Activated naive CD4-positive, alpha-beta T cell treated with anti-CD3 and anti-CD28 coated beads for 36 hours (primary cell): ENCODE measurements around the gene MFF. TPM values are rescaled to one million over a fixed set of nuclear protein-coding genes. Genes with fewer than 3 reads are reported as not detected.
A peak's percentile ranks its signal among the peaks of the same experiment; 100 is the strongest.

Experiments
- CTCF ChIA-PET: fragments of 350-600 bp; sonication (Branson Sonifier 250); formaldehyde crosslinking; loops from one replicate; lab custom pipeline; 2021; ENCODE audit warnings: antibody characterized with exemption; lab: Charles Lee
- DNase-seq: peaks from one replicate; pipeline ENCODE4 v3.0.0-alpha.2; 2020
- H3K27ac Mint-ChIP-seq: one replicate; pipeline ENCODE4 v1.8.0; 2021; ENCODE audit warnings: mild to moderate bottlenecking, mixed read lengths
- H3K27me3 Mint-ChIP-seq: one replicate; pipeline ENCODE4 v1.8.0; 2021; ENCODE audit warnings: low read depth, mixed read lengths
- H3K36me3 Mint-ChIP-seq: one replicate; pipeline ENCODE4 v1.8.0; 2021; ENCODE audit warnings: low read depth, mixed read lengths
- H3K4me1 Mint-ChIP-seq: one replicate; pipeline ENCODE4 v1.8.0; 2021; ENCODE audit warnings: low read depth, mixed read lengths
- H3K4me3 Mint-ChIP-seq: one replicate; pipeline ENCODE4 v1.8.0; 2021; ENCODE audit warnings: mild to moderate bottlenecking, moderate library complexity, mixed read lengths
- H3K9me3 Mint-ChIP-seq: one replicate; pipeline ENCODE4 v1.8.0; 2021; ENCODE audit warnings: mixed read lengths
- intact Hi-C: fragments of 100-400 bp; cut with micrococcal nuclease; formaldehyde crosslinking; loops from one replicate; pipeline ENCODE4 v1.15.1; 2023
- total RNA-seq, 2 experiments: library from RNA; stranded (reverse); gene quantifications; one replicate each; pipeline ENCODE4 v1.2.3, GENCODE V29; 2021

Gene MFF
- 10 to 100 TPM; 82.1 to 82.2 TPM for total RNA-seq

DNA sequence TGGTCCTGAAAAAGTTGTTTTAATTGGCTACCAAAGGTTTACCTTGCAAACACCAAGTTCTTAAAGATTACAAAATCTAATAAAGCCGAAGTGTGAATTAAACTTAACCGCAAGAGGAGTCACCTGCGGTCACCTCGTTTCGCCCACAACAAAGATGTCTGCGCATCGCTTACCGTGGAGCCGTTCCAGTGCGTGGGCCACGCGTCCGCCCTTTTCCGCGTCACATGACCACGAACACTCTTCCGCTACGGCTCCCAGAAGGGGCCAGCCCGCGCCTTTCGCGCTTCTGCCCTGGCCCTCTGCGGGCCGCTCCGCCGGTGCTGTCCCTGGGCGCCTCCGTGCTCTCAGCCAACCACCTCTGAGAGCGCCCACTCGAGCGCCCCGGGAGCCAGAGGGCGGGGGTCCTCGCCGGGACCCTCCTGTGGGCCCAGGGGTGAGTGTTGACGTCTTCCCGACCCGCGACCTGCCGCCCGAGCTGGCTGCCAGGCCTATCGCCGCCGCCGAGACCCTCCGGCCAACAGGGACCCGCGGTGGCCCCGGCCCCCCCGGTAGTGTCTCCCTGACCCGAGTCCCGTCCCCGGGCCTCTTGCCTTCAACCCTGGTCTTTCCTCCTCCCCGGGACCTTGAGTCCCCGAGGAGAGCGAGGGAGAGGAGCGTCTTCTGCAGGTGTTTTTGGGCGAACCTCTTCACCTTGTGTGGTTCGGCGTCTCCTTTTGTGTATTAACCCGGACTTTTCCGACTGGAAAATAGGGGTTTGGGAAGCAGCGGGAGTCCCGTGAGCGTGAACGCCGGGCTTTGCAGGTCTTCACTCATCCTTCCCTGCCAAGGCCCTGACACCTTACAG lies at the start of gene MFF:
TSS of gene MFF (plus strand) at position 257 of the 844 bp plus-strand sequence. CDS start 5,415 bp downstream, outside the sequence.
- peaks cover 24% of the 10 kb centered on the region for H3K4me1 Mint-ChIP-seq

GRCh38 chr2:227280895-227281294 lies 44.2 kb upstream of the MFF start:
- Mint-ChIP-seq H3K27me3 (no peaks in the 10 kb centered on the region), H3K27ac (no peak overlapping the region), H3K4me3 (no peak overlapping the region), H3K9me3 (peaks cover 3% of the 10 kb centered on the region), H3K36me3 (no peaks in the 10 kb centered on the region), H3K4me1 (no peaks in the 10 kb centered on the region)
- DNase-seq, result no peak
- CTCF ChIA-PET, result no interaction called here
- intact Hi-C loops, result no loop called here

More for the DNA sequence above, at the start of gene MFF:
- Mint-ChIP-seq H3K9me3 (peaks cover 2% of the 10 kb centered on the region), H3K36me3 (peaks cover 1% of the 10 kb centered on the region), H3K27ac (peak within 1 kb of the TSS; percentile 88), H3K27me3 (peaks cover 6% of the 10 kb centered on the region), H3K4me3 (peak within 1 kb of the TSS; percentile 90)
- DNase-seq, result peak; percentile 98
- CTCF ChIA-PET, result interaction anchor here (1.0 kb wide), 3 partner anchors 11 to 77 kb away, joined by 3 to 4 read pairs (median 3); no protein-coding TSS in a partner anchor
- intact Hi-C loops, result loop anchor here (1.0 to 2.0 kb wide), 9 partner anchors 10 to 534 kb away; partner anchors contain the start of gene RHBDD1

GRCh38 chr2:227285741-227286236 lies 39.3 kb upstream of the MFF start:
- H3K27ac Mint-ChIP-seq, result no peak overlapping the region
- no peak overlapping the region for H3K4me3 Mint-ChIP-seq
- peaks cover 3% of the 10 kb centered on the region for H3K9me3 Mint-ChIP-seq
- intact Hi-C loops, result no loop called here
- DNase-seq, result no peak
- CTCF ChIA-PET, result no interaction called here
- no peaks in the 10 kb centered on the region for H3K36me3 Mint-ChIP-seq
- H3K27me3 Mint-ChIP-seq, result no peaks in the 10 kb centered on the region
- no peaks in the 10 kb centered on the region for H3K4me1 Mint-ChIP-seq

- intact Hi-C loops, result no loop called here
- H3K27me3 Mint-ChIP-seq, result no peaks in the 10 kb centered on the region
- no peaks in the 10 kb centered on the region for H3K36me3 Mint-ChIP-seq
- no peak for DNase-seq
- H3K9me3 Mint-ChIP-seq, result peaks cover 1% of the 10 kb centered on the region
- no peak overlapping the region for H3K27ac Mint-ChIP-seq
- no peaks in the 10 kb centered on the region for H3K4me1 Mint-ChIP-seq
- H3K4me3 Mint-ChIP-seq, result no peak overlapping the region
- CTCF ChIA-PET, result interaction anchor here (0.7 kb wide), 1 partner anchor 772 kb away, joined by 3 read pairs; no protein-coding TSS in a partner anchor
Observed at GRCh38 chr2:227287771-227288170, 37.3 kb upstream of the MFF start.

- intact Hi-C loops, result no loop called here
- H3K4me1 Mint-ChIP-seq, result no peaks in the 10 kb centered on the region
- DNase-seq, result no peak
- no peaks in the 10 kb centered on the region for H3K36me3 Mint-ChIP-seq
- H3K4me3 Mint-ChIP-seq, result no peak overlapping the region
- CTCF ChIA-PET, result interaction anchor here (0.5 kb wide), 1 partner anchor 96 kb away, joined by 3 read pairs; no protein-coding TSS in a partner anchor
- no peak overlapping the region for H3K27ac Mint-ChIP-seq
- H3K9me3 Mint-ChIP-seq, result no peaks in the 10 kb centered on the region
- H3K27me3 Mint-ChIP-seq, result no peaks in the 10 kb centered on the region
Observed at GRCh38 chr2:227292314-227292713, 32.7 kb upstream of the MFF start.

DNA sequence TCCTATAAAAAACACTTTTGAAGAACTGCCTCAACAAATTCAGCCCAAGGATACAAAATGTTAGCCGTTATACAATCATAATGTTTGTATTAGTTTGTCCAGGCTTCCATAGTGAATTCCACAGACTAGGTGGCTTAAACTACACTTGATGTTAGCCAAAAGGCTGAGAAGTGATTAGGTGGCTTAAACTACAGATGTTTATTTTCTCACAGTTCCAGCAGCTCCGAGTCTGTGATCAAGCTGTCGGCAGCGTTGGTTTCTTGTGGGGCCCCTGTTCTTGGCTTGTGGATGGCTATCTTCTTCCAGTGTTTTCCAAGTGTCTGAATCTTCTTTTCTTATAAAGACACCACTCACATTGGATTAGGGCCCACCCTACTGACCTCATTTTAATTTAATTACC lies 31.5 kb upstream of the MFF start:
- Mint-ChIP-seq H3K27ac (no peak overlapping the region), H3K4me3 (no peak overlapping the region), H3K36me3 (no peaks in the 10 kb centered on the region), H3K4me1 (no peaks in the 10 kb centered on the region), H3K27me3 (no peaks in the 10 kb centered on the region), H3K9me3 (no peaks in the 10 kb centered on the region)
- no peak for DNase-seq
- CTCF ChIA-PET, result no interaction called here
- intact Hi-C loops, result no loop called here

DNA sequence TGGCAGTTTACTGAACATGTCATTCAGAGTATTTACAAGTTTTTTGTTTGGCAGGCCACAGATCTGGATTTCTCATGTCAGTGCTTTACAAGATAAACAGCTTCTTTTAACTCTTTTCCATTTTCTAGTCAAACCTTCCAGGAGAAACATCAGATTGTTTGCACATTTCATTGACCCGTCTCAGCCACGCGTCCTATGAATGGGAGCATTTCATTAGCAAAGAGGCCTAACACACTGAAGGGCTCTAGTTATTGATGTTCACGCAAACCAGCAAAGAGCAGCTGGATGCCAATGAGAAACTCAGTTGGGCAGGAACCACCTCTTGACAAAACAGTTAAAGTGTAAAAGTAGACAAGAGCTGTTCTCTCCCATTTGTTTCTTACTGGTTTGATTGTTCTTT lies 29.2 kb upstream of the MFF start:
- H3K4me1 Mint-ChIP-seq, result no peaks in the 10 kb centered on the region
- CTCF ChIA-PET, result interaction anchor here (1.4 kb wide), 1 partner anchor 57 kb away, joined by 5 read pairs; no protein-coding TSS in a partner anchor

GRCh38 chr2:227296671-227297405 lies 28.2 kb upstream of the MFF start:
- H3K27ac Mint-ChIP-seq, result no peak overlapping the region
- no peaks in the 10 kb centered on the region for H3K9me3 Mint-ChIP-seq

More for the DNA sequence above, 29.2 kb upstream of the MFF start:
- no peak overlapping the region for H3K4me3 Mint-ChIP-seq
- H3K9me3 Mint-ChIP-seq, result no peaks in the 10 kb centered on the region
- H3K27ac Mint-ChIP-seq, result no peak overlapping the region
- H3K27me3 Mint-ChIP-seq, result no peaks in the 10 kb centered on the region
- DNase-seq, result no peak
- no peaks in the 10 kb centered on the region for H3K36me3 Mint-ChIP-seq
- intact Hi-C loops, result no loop called here

GRCh38 chr2:227301523-227301922 lies 23.5 kb upstream of the MFF start:
- no peak overlapping the region for H3K4me3 Mint-ChIP-seq
- no peaks in the 10 kb centered on the region for H3K9me3 Mint-ChIP-seq
- intact Hi-C loops, result no loop called here
- H3K27ac Mint-ChIP-seq, result no peak overlapping the region
- no peaks in the 10 kb centered on the region for H3K36me3 Mint-ChIP-seq
- no peaks in the 10 kb centered on the region for H3K4me1 Mint-ChIP-seq
- CTCF ChIA-PET, result interaction anchor here (0.9 to 1.0 kb wide), 2 partner anchors 63 to 465 kb away, joined by 4 read pairs; no protein-coding TSS in a partner anchor
- H3K27me3 Mint-ChIP-seq, result no peaks in the 10 kb centered on the region
- no peak for DNase-seq

More at GRCh38 chr2:227296671-227297405, 28.2 kb upstream of the MFF start:
- CTCF ChIA-PET, result interaction anchor here (1.4 kb wide), 1 partner anchor 58 kb away, joined by 5 read pairs; no protein-coding TSS in a partner anchor
- no peaks in the 10 kb centered on the region for H3K4me1 Mint-ChIP-seq
- DNase-seq, result no peak
- H3K27me3 Mint-ChIP-seq, result no peaks in the 10 kb centered on the region
- no peak overlapping the region for H3K4me3 Mint-ChIP-seq
- H3K36me3 Mint-ChIP-seq, result no peaks in the 10 kb centered on the region
- intact Hi-C loops, result no loop called here

- no peak for DNase-seq
- H3K27ac Mint-ChIP-seq, result no peak overlapping the region
- no peaks in the 10 kb centered on the region for H3K9me3 Mint-ChIP-seq
- no peaks in the 10 kb centered on the region for H3K27me3 Mint-ChIP-seq
- no peaks in the 10 kb centered on the region for H3K4me1 Mint-ChIP-seq
- CTCF ChIA-PET, result no interaction called here
- H3K36me3 Mint-ChIP-seq, result no peaks in the 10 kb centered on the region
- no peak overlapping the region for H3K4me3 Mint-ChIP-seq
- intact Hi-C loops, result no loop called here
Observed at GRCh38 chr2:227308784-227309183, 16.3 kb upstream of the MFF start.

GRCh38 chr2:227310756-227311110 lies 14.3 kb upstream of the MFF start:
- H3K27me3 Mint-ChIP-seq, result no peaks in the 10 kb centered on the region
- no peak overlapping the region for H3K27ac Mint-ChIP-seq
- DNase-seq, result no peak
- H3K36me3 Mint-ChIP-seq, result no peaks in the 10 kb centered on the region
- H3K9me3 Mint-ChIP-seq, result no peaks in the 10 kb centered on the region
- CTCF ChIA-PET, result no interaction called here
- no peak overlapping the region for H3K4me3 Mint-ChIP-seq
- no peaks in the 10 kb centered on the region for H3K4me1 Mint-ChIP-seq
- intact Hi-C loops, result no loop called here

DNA sequence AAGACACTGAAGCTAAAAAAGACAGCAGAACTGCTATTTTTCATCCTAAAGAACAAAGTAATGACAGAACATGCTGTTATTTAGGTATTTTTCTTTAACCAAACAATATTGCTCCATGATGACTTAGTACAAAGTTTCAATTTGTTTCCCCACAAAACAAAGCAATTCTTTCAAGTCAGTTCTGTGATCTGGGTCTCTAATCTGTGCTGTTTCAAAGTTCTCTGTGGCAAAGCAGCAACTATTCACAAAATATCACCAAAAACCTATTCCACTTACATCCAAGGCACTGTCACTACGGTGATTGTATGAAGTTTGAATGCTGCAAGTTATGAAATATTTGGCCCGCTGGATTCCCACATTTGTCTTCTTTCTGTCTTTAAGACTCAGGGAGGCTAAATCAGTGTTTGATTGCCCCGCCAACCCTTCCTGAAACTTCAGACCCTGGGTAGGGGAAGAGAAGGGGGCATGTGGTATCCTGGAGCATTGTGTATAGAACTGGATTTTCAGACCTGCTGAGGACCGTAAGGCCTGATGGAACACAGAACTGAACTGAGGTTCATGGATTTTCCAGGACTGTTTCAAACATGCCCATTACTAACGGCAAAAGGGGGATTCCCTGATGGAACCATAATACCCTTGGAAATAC lies 13.1 kb upstream of the MFF start:
- intact Hi-C loops, result no loop called here
- H3K36me3 Mint-ChIP-seq, result no peaks in the 10 kb centered on the region

More for the DNA sequence above, 13.1 kb upstream of the MFF start:
- no peak for DNase-seq
- Mint-ChIP-seq H3K9me3 (peaks cover under 1% of the 10 kb centered on the region), H3K27me3 (no peaks in the 10 kb centered on the region), H3K27ac (no peak overlapping the region), H3K4me1 (no peaks in the 10 kb centered on the region), H3K4me3 (no peak overlapping the region)
- CTCF ChIA-PET, result no interaction called here
